HUDEP-2 (cell line): Measurements from ENCODE around the gene KIAA1614.
"Not testable (repeated sequence)": the region's sequence is repeated elsewhere in the genome, so short reads cannot be mapped to it uniquely, and the experiment has no call there.

Experiments used
- DNase-seq, 76 experiments: peaks; one replicate each; lab custom pipeline; 2025; ENCODE audit not compliant: unreplicated experiment in 76 of 76; lab: John Stamatoyannopoulos, UW

KIAA1614 gene

DNA sequence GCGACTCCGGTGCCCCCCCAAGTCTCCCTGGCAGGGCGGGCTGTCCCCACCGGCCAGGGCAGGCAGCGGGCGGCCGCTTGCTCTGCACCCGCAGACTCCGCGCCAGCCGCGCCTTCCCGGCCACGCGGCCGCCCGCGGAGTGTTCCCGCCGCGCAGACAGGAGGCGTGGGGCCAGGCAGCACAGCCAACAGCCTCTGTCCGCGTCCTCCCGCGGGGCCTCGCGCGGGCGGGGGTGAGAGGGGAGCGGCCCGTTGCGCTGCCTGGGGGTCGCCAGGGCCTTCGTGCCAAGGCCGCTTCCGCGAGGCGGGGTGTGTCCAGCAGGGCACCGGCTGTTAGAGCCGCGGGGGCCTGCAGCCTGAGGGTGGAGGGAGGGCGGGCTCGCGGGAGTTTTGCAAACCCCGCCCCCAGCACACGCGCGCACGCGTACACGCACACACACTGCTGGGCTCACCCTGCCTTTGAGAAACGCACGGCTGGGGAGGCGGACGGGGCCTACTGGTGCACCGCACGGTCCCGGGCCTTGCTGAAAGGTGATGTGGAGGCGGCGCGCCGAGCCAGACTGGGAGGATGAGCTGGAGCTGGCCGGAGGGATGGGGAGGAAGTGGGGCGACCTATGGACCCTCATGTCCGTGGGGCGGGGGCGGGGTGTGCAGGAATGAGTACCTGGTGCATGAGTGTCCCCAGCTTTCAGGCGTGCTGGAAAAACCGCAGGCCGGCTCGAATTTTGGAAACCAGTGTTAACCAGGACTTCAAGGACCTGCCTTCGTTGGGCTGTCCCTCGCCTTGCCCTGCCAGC lies 41.5 kb downstream of the KIAA1614 start:
- DNase-seq = peak in 31 of 76 experiments; percentile 5 to 63 (median 22)

GRCh38 chr1:180954801-180955165 lies 42.1 kb downstream of the KIAA1614 start:
- DNase-seq = no peak

- no peak for DNase-seq
Observed at GRCh38 chr1:180956028-180956640, 43.4 kb downstream of the KIAA1614 start.

GRCh38 chr1:180959620-180960019 lies 46.9 kb downstream of the KIAA1614 start:
- not testable (repeated sequence) for DNase-seq

GRCh38 chr1:180961622-180962021 lies 48.9 kb downstream of the KIAA1614 start:
- no peak for DNase-seq

DNA sequence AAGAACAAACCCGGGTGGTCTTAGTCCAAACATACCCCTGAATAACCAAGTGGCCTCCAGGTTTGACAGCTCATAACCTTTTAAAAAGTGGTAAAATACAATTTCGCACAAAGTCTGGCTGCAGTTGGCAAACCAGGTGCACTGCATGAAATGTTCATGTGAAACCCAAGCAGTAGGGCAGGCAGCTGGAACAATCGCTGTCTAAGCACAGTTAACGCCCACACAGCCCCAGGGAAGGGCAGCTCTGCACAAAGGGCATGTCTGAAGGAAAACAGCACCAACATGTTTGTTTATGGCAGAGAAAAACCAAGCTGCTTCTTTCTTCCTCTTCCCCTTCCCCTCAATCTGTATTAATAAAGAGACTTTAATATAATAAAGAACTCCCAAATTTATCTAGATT lies 49.5 kb downstream of the KIAA1614 start:
- peak in 1 of 76 experiments; percentile 1 for DNase-seq

DNA sequence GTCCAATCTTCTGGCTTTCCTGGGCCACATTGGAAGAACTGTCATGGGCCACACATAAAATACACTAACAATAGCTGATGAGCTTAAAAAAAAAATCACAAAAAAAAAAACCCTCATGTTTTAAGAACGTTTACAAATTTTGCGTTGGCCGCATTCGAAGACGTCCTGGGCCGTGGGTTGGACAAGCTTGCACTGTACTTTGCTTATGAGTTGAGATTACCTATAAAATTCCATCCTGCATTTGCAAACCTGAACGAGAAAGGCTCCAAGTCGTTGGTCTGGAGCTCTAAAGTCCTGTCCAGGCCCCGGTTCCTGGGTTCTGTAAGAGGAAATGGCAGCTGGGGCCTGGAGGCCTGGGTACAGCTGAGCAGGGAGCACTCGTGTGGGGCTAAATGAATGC lies 51.4 kb downstream of the KIAA1614 start:
- no peak for DNase-seq

- no peak for DNase-seq
Observed at GRCh38 chr1:180964595-180964994, 51.9 kb downstream of the KIAA1614 start.

GRCh38 chr1:180966312-180966711 lies 53.6 kb downstream of the KIAA1614 start:
- DNase-seq = no peak

DNA sequence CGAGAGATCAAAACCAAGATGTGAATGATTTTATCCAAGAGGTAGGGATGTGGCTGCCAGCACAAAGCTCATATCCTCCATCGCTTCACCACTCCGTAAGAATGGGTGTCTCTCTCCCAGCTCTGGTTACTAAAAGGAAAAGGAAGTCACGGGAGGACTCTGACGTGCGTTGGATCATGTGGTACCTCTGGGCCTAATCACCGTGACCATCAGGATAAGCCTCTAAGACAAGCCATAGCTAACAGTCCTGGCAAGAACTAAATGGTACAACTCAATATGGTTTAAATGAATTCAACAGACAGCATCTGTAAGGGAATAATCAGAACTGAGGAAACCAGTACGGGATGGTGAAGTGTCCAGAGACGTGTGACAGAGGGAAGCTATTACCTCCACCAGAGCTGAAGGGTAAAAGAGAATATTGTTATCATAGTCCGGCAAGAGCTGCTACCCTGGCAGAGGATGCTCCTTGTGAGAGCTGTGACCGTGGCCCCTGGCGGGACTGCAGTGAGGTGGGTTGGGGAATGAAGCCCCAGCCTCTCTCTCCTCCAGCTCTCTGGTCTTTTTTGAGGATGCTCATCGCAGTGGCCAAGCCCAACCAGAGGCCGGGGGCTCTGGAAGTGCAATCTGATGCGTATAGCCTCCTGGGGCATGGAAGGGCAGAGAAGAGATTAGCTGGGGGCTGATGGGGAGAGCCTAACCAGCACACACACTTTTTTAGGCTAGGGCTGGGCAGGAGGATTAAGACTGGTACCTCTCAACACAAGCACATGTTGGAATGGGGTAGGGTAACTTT lies 54.2 kb downstream of the KIAA1614 start:
- DNase-seq = no peak

GRCh38 chr1:180967558-180967957 lies 54.9 kb downstream of the KIAA1614 start:
- DNase-seq = no peak

DNA sequence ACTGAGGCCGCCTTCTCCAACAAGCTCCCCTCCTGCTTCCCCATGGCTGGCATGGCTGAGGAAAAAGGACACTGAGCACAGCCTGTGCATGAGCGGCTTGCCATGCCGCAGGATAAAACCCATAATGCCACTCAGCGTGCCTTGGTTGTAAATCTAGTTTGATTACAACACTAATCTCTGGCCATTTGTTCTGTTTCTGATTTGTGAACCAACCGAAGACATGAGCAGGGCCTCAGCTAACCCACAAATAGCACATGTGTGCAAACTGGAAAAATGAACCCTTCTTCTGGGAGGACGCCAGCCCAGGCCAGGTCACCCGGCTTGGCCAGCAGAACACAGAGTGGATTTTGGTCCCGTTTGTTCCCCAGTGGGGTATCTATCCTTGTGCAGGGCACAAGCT lies 56.1 kb downstream of the KIAA1614 start:
- DNase-seq = not testable (repeated sequence)

- DNase-seq = no peak
Observed at GRCh38 chr1:180969434-180969833, 56.7 kb downstream of the KIAA1614 start.

DNA sequence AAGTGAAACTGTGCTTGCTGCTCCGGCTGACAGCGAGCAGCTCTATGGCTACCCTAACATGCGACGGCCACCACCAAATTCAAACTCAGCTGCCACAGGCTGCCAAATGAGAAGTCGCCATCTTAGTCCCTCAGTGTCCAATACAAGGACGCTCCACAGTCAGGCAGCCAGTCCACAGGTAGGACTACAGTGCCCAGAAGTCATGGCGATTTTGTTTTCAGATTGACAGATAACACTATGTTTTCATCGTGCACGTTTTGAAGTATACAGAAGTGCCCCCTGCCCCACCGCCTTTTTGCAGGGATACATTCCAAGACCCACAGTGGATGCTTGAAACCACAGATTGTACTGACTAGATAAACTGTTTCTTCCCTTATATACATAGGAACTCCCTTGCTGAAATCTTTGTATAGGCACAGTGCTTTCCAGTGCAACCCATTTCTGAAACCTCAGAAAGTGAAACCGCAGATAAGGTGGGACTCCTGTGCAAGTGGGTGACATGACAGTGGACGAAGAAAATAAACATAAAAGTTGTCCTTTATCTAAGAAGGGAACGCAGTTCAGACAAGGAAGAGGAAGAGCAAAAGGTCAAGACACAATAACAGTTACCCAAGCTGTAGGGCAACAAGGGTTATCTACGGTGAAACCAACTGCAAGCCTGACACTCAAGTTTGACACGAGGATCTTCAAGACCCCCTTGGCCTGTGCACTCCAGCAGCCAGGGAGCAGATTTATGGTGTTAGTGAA lies 57.8 kb downstream of the KIAA1614 start:
- DNase-seq = no peak

DNA sequence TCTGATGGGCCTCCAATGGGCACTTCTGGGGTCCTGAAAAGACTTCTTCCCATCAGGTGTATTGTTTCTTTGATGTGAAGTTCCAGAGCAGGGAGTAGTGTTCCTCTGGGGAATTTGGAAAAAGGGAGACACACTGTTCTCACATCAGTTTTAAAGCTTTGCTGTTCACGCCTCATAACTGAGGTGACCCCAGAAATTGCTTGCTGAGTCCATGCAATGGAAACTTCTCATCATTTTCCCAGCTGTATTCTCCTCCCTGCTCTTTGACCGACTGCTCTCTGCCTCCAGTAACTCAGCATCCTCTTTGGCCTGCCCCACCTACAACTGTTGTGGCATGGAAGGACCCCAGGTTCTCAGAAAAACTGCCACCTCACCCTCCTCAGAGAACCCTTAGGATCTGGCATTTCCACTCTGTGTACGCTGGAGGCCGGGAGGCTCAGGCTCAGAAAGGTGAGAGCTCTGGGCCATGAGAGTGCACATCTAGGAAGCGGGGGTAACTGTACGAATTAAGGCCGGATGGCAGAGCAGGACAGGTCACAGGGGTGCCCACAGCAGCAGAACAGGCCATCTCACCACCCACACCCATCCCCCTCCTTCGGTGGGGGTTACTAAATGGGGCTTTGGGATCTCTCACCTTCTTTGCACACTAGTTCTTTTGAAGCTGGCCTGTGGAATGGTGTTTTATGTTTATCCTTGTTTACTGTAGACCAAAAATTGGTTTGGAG lies 58.7 kb downstream of the KIAA1614 start:
- no peak for DNase-seq

DNA sequence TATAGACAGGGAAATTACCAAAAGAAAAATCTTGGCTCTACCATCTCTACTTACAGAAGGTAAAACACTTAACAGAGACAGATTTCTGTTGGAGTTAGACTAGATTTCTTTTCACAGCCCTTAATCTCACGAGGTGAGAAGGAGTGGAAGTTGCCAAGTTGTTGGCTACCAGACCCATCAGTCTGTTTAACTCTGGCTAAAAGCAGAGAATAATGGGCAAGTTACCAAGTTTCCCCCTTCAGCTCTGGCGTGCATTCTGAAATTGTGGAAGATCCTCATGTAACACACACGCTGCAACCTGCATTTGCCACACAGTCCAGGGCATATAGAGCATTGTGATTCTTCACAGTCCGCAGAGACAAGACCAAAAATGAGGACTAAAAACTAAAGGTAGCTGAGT lies 60.7 kb downstream of the KIAA1614 start:
- DNase-seq = no peak

DNA sequence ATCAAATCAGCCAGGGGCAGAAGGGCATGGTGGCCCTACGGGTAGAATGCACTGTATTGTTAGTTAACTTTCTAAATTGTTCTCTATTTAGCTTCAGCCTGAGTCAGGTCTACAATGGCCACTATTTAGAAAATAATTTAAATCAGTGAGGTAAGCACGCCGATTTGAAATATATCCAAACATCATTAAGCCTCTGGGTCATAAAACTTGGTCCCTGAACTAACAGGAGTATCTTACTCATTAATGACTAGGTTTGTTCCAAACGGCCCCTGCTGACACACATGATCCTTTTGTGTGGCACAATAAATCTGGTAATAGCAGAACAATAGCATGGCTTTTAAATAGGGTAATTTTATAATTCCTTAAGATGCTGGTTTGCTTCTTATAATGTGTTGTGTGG lies 61.5 kb downstream of the KIAA1614 start:
- DNase-seq = no peak

DNA sequence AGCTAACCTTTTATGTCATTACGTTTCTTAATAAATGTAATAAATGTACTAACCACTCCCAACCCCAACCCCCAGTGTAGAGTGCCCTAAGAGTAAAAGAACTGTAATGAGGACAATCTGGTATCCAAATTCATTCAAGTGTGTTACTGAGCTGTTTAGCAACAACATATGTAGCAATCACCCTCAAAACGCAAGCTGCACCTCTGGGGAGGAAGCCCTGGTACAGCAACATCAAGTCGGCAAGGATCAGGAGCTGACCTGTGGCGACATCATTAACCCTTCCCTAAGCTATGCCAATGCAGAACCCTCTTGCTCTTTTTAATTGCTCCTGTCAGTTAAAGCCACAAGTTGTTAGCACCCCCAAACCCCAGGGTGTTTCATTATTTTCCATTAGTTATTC lies 62.9 kb downstream of the KIAA1614 start:
- DNase-seq = no peak

- DNase-seq = no peak
Observed at GRCh38 chr1:180976191-180976590, 63.5 kb downstream of the KIAA1614 start.

GRCh38 chr1:180976732-180977357 lies 64.1 kb downstream of the KIAA1614 start:
- DNase-seq = no peak
